DND-41 (cell line): ENCODE measurements around the gene TMC5.

Experiments used
- ATAC-seq: fragments of 200-7000 bp; cut with Tn5 transposase; 3 replicates; pipeline ENCODE4 v1.9.1; 2021; ENCODE audit warnings: low read depth; ENCODE audit not compliant: insufficient read depth
- DNase-seq: peaks from one replicate; pipeline ENCODE4 v3.0.0-alpha.2; 2020
- H2AFZ ChIP-seq: 2 replicates; pipeline ENCODE4 v1.6.0; 2012; ENCODE audit warnings: low read depth, low read length
- H3K27ac ChIP-seq: 2 replicates; pipeline ENCODE4 v1.5.1; 2012; ENCODE audit warnings: low read length, inconsistent platforms
- H3K27me3 ChIP-seq: fragments of 200-600 bp; sonication (generic); 2 replicates; pipeline ENCODE4 v1.6.0; 2012; ENCODE audit warnings: low read length, mild to moderate bottlenecking, inconsistent platforms; ENCODE audit not compliant: insufficient read depth, poor library complexity
- H3K36me3 ChIP-seq: 2 replicates; pipeline ENCODE4 v1.5.1; 2012; ENCODE audit warnings: low read length, inconsistent platforms; ENCODE audit not compliant: insufficient read depth
- H3K4me1 ChIP-seq: 2 replicates; pipeline ENCODE4 v1.5.1; 2012; ENCODE audit warnings: mild to moderate bottlenecking, low read length; ENCODE audit not compliant: insufficient read depth
- H3K4me2 ChIP-seq: 2 replicates; pipeline ENCODE4 v1.6.0; 2012; ENCODE audit warnings: mild to moderate bottlenecking, moderate library complexity, low read length, inconsistent platforms; ENCODE audit not compliant: insufficient read depth
- H3K4me3 ChIP-seq, 2 experiments: fragments of 200-600 bp in 1 of 2; shearing (Covaris generic) in 1 of 2; 2 replicates each; pipeline ENCODE4 v1.5.1; 2012 to 2016; ENCODE audit warnings: inconsistent platforms in 2 of 2, low read length in 2 of 2, mild to moderate bottlenecking in 2 of 2, low read depth in 1 of 2, moderate library complexity in 1 of 2
- H3K79me2 ChIP-seq: 2 replicates; pipeline ENCODE4 v1.6.0; 2012; ENCODE audit warnings: low read length, inconsistent platforms; ENCODE audit not compliant: insufficient read depth
- H3K9ac ChIP-seq: 2 replicates; pipeline ENCODE4 v1.6.0; 2012; ENCODE audit warnings: low read depth, mild to moderate bottlenecking, inconsistent platforms, low read length, moderate library complexity
- H3K9me3 ChIP-seq: 2 replicates; pipeline ENCODE4 v1.5.1; 2012; ENCODE audit warnings: low read length, moderate library complexity, mild to moderate bottlenecking, inconsistent platforms; ENCODE audit not compliant: insufficient read depth, severe bottlenecking
- H4K20me1 ChIP-seq: 2 replicates; pipeline ENCODE4 v1.6.0; 2012; ENCODE audit warnings: low read length; ENCODE audit not compliant: insufficient read depth
- CTCF ChIP-seq: IDR thresholded peaks from 2 replicates; pipeline ENCODE4 v1.5.1; 2012; ENCODE audit warnings: borderline replicate concordance, low read length, moderate library complexity, mild to moderate bottlenecking; ENCODE audit not compliant: poor library complexity, severe bottlenecking; ENCODE audit errors: extremely low read depth
- EZH2 ChIP-seq: IDR thresholded peaks from 3 replicates; pipeline ENCODE4 v1.6.1; 2012; ENCODE audit warnings: borderline replicate concordance, low read depth, mild to moderate bottlenecking, moderate library complexity, low read length, inconsistent platforms; ENCODE audit not compliant: severe bottlenecking

The TMC5 gene

GRCh38 chr16:19418200-19418599 lies 517 bp downstream of the TMC5 start:
- no peaks in the 10 kb centered on the region for H3K79me2 ChIP-seq
- DNase-seq: no peak
- no peaks in the 10 kb centered on the region for H3K36me3 ChIP-seq
- no peaks in the 10 kb centered on the region for H3K9me3 ChIP-seq
- no peak overlapping the region for H3K27ac ChIP-seq
- H3K4me2 ChIP-seq: no peak overlapping the region
- H3K27me3 ChIP-seq: no peaks in the 10 kb centered on the region
- TF ChIP-seq EZH2 (no peak), CTCF (no peak)
- H3K4me1 ChIP-seq: no peaks in the 10 kb centered on the region
- no peak overlapping the region for H3K9ac ChIP-seq
- ATAC-seq: no peak
- no peak overlapping the region for H2AFZ ChIP-seq
- H3K4me3 ChIP-seq: no peak overlapping the region
- no peaks in the 10 kb centered on the region for H4K20me1 ChIP-seq

GRCh38 chr16:19419698-19420075 lies 2.0 kb downstream of the TMC5 start:
- Histone ChIP-seq H3K4me2 (no peak overlapping the region), H3K4me1 (no peaks in the 10 kb centered on the region), H3K9ac (no peak overlapping the region), H3K27me3 (no peaks in the 10 kb centered on the region), H2AFZ (no peak overlapping the region), H3K9me3 (no peaks in the 10 kb centered on the region), H3K27ac (no peak overlapping the region), H4K20me1 (no peaks in the 10 kb centered on the region), H3K36me3 (no peaks in the 10 kb centered on the region), H3K4me3 (no peak overlapping the region), H3K79me2 (no peaks in the 10 kb centered on the region)
- ATAC-seq (no peak), DNase-seq (no peak)
- no peak for TF ChIP-seq CTCF
- no peak for TF ChIP-seq EZH2

- H3K79me2 ChIP-seq: no peaks in the 10 kb centered on the region
- TF ChIP-seq EZH2 (no peak), CTCF (no peak)
- H3K9ac ChIP-seq: no peak overlapping the region
- DNase-seq: no peak
- no peak overlapping the region for H3K4me2 ChIP-seq
- no peaks in the 10 kb centered on the region for H4K20me1 ChIP-seq
- ATAC-seq: no peak
- no peak overlapping the region for H2AFZ ChIP-seq
- H3K36me3 ChIP-seq: no peaks in the 10 kb centered on the region
- no peaks in the 10 kb centered on the region for H3K27me3 ChIP-seq
- no peak overlapping the region for H3K4me3 ChIP-seq
- H3K27ac ChIP-seq: no peak overlapping the region
- no peaks in the 10 kb centered on the region for H3K9me3 ChIP-seq
- H3K4me1 ChIP-seq: no peaks in the 10 kb centered on the region
Observed at GRCh38 chr16:19424478-19424877, 6.8 kb downstream of the TMC5 start.

- Histone ChIP-seq H3K4me1 (peaks cover 5% of the 10 kb centered on the region), H4K20me1 (no peaks in the 10 kb centered on the region), H3K9me3 (no peaks in the 10 kb centered on the region), H3K9ac (no peak overlapping the region), H2AFZ (no peak overlapping the region), H3K4me3 (no peak overlapping the region), H3K79me2 (no peaks in the 10 kb centered on the region), H3K27ac (no peak overlapping the region), H3K36me3 (no peaks in the 10 kb centered on the region), H3K27me3 (no peaks in the 10 kb centered on the region), H3K4me2 (no peak overlapping the region)
- ATAC-seq (no peak), DNase-seq (no peak)
- TF ChIP-seq CTCF: no peak
- no peak for TF ChIP-seq EZH2
Observed at GRCh38 chr16:19430345-19430744, 12.7 kb downstream of the TMC5 start.
